ENCODE measurements around the gene CXCL5.

The CXCL5 gene

DNA sequence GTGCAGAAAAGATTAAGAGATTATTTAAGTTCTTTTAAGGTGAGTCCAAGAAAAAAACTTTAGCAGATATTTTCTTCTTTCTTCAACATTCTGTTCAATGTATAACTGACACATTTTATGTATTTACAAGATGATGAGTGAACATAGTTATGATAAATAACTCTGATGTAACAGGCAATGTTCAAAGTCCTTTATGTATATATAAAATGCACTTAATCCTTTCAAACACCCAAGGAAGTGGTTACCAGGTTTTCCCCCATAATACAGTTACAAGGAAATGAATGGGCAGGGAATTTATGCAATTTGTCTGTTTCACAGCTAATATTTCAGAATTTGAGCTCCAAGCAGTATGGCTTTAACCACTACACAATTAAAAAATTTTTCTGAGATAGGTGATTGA lies 31.8 kb upstream of the CXCL5 start:
- Histone ChIP-seq H3K9me3 (ENCODE audit: insufficient read depth, low read length) (no peaks in the 10 kb centered on the region), H3K4me3 (ENCODE audit: insufficient read length, low read depth) (no peak overlapping the region), H3K4me1 (ENCODE audit: insufficient read depth, insufficient read length) (no peaks in the 10 kb centered on the region), H3K36me3 (ENCODE audit: insufficient read depth, insufficient read length, low read length) (no peaks in the 10 kb centered on the region), H3K9ac (ENCODE audit: insufficient read length, low read depth) (no peak overlapping the region), H3K27me3 (ENCODE audit: insufficient read depth, insufficient read length) (no peaks in the 10 kb centered on the region)
- no peak for TF ChIP-seq ZNF274 (IDR thresholded peaks at IDR 0.05; ENCODE audit: low read depth, low read length)
- TF ChIP-seq YY1 (IDR thresholded peaks at IDR 0.05; ENCODE audit: insufficient read depth, insufficient read length): no peak
- TF ChIP-seq SUZ12 (IDR thresholded peaks at IDR 0.05; ENCODE audit: extremely low read depth, insufficient read depth, insufficient read length): no peak
- no peak for DNase-seq (ENCODE audit: low read depth, low spot score)

GRCh38 chr4:74028504-74028903 lies 30.0 kb upstream of the CXCL5 start:
- no peak for TF ChIP-seq SUZ12 (IDR thresholded peaks at IDR 0.05; ENCODE audit: extremely low read depth, insufficient read depth, insufficient read length)
- no peak for TF ChIP-seq YY1 (IDR thresholded peaks at IDR 0.05; ENCODE audit: insufficient read depth, insufficient read length)
- no peak for TF ChIP-seq ZNF274 (IDR thresholded peaks at IDR 0.05; ENCODE audit: low read depth, low read length)
- Histone ChIP-seq H3K36me3 (ENCODE audit: insufficient read depth, insufficient read length, low read length) (no peaks in the 10 kb centered on the region), H3K9ac (ENCODE audit: insufficient read length, low read depth) (no peak overlapping the region), H3K4me1 (ENCODE audit: insufficient read depth, insufficient read length) (no peaks in the 10 kb centered on the region), H3K9me3 (ENCODE audit: insufficient read depth, low read length) (no peaks in the 10 kb centered on the region), H3K27me3 (ENCODE audit: insufficient read depth, insufficient read length) (no peaks in the 10 kb centered on the region), H3K4me3 (ENCODE audit: insufficient read length, low read depth) (no peak overlapping the region)
- DNase-seq (ENCODE audit: low read depth, low spot score): no peak

- no peaks in the 10 kb centered on the region for H3K4me1 ChIP-seq (ENCODE audit: insufficient read depth, insufficient read length)
- no peaks in the 10 kb centered on the region for H3K36me3 ChIP-seq (ENCODE audit: insufficient read depth, insufficient read length, low read length)
- no peaks in the 10 kb centered on the region for H3K9me3 ChIP-seq (ENCODE audit: insufficient read depth, low read length)
- H3K9ac ChIP-seq (ENCODE audit: insufficient read length, low read depth): no peak overlapping the region
- no peak for DNase-seq (ENCODE audit: low read depth, low spot score)
- H3K27me3 ChIP-seq (ENCODE audit: insufficient read depth, insufficient read length): no peaks in the 10 kb centered on the region
- no peak overlapping the region for H3K4me3 ChIP-seq (ENCODE audit: insufficient read length, low read depth)
- TF ChIP-seq SUZ12 (IDR thresholded peaks at IDR 0.05; ENCODE audit: extremely low read depth, insufficient read depth, insufficient read length) (no peak), YY1 (IDR thresholded peaks at IDR 0.05; ENCODE audit: insufficient read depth, insufficient read length) (no peak), ZNF274 (IDR thresholded peaks at IDR 0.05; ENCODE audit: low read depth, low read length) (no peak)
Measured at GRCh38 chr4:74023709-74024108, 25.2 kb upstream of the CXCL5 start.

DNA sequence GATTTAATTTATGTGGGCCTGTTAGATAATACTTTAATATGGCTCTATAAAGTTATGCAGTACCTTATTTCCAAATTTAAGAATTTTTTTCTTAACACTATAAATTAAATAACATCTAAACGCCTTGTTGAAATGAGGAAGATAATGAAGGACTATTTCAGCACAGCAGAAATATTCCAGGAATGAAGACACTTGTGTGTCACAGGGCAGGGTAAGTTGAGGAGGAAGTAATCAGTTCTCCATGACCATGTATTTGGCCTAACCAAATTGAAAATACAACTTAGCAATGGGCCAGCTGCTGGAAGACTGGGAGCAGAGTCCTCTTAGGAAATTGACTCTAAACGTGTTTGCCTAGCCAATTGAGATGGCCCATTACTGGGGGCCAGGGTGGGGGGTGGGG lies 23.1 kb upstream of the CXCL5 start:
- H3K4me1 ChIP-seq (ENCODE audit: insufficient read depth, insufficient read length): no peaks in the 10 kb centered on the region
- no peaks in the 10 kb centered on the region for H3K9me3 ChIP-seq (ENCODE audit: insufficient read depth, low read length)
- no peaks in the 10 kb centered on the region for H3K36me3 ChIP-seq (ENCODE audit: insufficient read depth, insufficient read length, low read length)
- no peak overlapping the region for H3K4me3 ChIP-seq (ENCODE audit: insufficient read length, low read depth)
- no peak overlapping the region for H3K9ac ChIP-seq (ENCODE audit: insufficient read length, low read depth)
- H3K27me3 ChIP-seq (ENCODE audit: insufficient read depth, insufficient read length): no peaks in the 10 kb centered on the region
- DNase-seq (ENCODE audit: low read depth, low spot score): no peak
- TF ChIP-seq SUZ12 (IDR thresholded peaks at IDR 0.05; ENCODE audit: extremely low read depth, insufficient read depth, insufficient read length) (no peak), YY1 (IDR thresholded peaks at IDR 0.05; ENCODE audit: insufficient read depth, insufficient read length) (no peak), ZNF274 (IDR thresholded peaks at IDR 0.05; ENCODE audit: low read depth, low read length) (no peak)

DNA sequence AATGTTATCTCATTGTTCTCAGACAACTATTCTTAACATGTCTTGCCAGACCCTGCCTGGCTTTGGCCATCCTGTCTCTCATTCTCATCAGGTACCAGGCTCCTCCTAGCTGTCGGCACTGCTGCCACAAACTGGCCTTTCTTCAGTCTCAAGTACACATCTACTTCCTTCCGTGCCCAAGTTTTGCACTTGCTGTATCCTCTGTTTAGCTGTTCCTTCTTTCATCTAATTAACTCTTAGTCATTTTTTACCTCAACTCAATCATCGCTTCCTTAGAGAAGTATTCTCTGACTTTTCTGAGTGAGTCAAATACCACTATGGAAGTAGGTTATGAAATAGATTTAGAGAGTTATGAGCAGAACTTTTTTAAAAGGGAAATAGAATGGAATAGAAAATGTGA lies 20.3 kb upstream of the CXCL5 start:
- Histone ChIP-seq H3K9ac (ENCODE audit: insufficient read length, low read depth) (no peak overlapping the region), H3K4me3 (ENCODE audit: insufficient read length, low read depth) (no peak overlapping the region), H3K9me3 (ENCODE audit: insufficient read depth, low read length) (no peaks in the 10 kb centered on the region), H3K4me1 (ENCODE audit: insufficient read depth, insufficient read length) (no peaks in the 10 kb centered on the region), H3K27me3 (ENCODE audit: insufficient read depth, insufficient read length) (no peaks in the 10 kb centered on the region), H3K36me3 (ENCODE audit: insufficient read depth, insufficient read length, low read length) (no peaks in the 10 kb centered on the region)
- TF ChIP-seq ZNF274 (IDR thresholded peaks at IDR 0.05; ENCODE audit: low read depth, low read length) (no peak), YY1 (IDR thresholded peaks at IDR 0.05; ENCODE audit: insufficient read depth, insufficient read length) (no peak), SUZ12 (IDR thresholded peaks at IDR 0.05; ENCODE audit: extremely low read depth, insufficient read depth, insufficient read length) (no peak)
- no peak for DNase-seq (ENCODE audit: low read depth, low spot score)

- no peak for DNase-seq (ENCODE audit: low read depth, low spot score)
- Histone ChIP-seq H3K9me3 (ENCODE audit: insufficient read depth, low read length) (no peaks in the 10 kb centered on the region), H3K4me3 (ENCODE audit: insufficient read length, low read depth) (no peak overlapping the region), H3K9ac (ENCODE audit: insufficient read length, low read depth) (no peak overlapping the region), H3K27me3 (ENCODE audit: insufficient read depth, insufficient read length) (no peaks in the 10 kb centered on the region), H3K4me1 (ENCODE audit: insufficient read depth, insufficient read length) (no peaks in the 10 kb centered on the region), H3K36me3 (ENCODE audit: insufficient read depth, insufficient read length, low read length) (no peaks in the 10 kb centered on the region)
- TF ChIP-seq SUZ12 (IDR thresholded peaks at IDR 0.05; ENCODE audit: extremely low read depth, insufficient read depth, insufficient read length): no peak
- TF ChIP-seq YY1 (IDR thresholded peaks at IDR 0.05; ENCODE audit: insufficient read depth, insufficient read length): no peak
- TF ChIP-seq ZNF274 (IDR thresholded peaks at IDR 0.05; ENCODE audit: low read depth, low read length): no peak
Measured at GRCh38 chr4:74018116-74018515, 19.6 kb upstream of the CXCL5 start.

DNA sequence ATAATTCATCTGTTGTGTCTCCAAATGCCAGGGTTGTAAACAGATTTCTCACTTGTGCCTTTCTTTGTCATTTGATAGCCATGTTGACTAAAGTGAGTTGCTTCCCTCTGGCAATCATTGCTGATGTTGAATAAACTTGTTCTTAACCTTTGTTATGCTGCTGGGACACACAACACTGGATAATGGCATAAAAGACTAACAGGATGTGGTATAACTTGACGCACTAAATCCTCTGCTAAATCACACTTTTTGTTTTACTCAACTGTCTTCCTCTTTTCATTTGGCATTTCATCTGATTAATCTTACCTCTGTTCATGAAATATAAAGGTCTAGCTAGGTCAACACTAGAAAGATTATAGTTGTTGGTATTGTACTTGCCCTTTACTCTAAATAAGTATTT lies 17.6 kb upstream of the CXCL5 start:
- DNase-seq (ENCODE audit: low read depth, low spot score): no peak
- no peak overlapping the region for H3K4me3 ChIP-seq (ENCODE audit: insufficient read length, low read depth)
- H3K9ac ChIP-seq (ENCODE audit: insufficient read length, low read depth): no peak overlapping the region
- no peaks in the 10 kb centered on the region for H3K36me3 ChIP-seq (ENCODE audit: insufficient read depth, insufficient read length, low read length)
- no peak for TF ChIP-seq ZNF274 (IDR thresholded peaks at IDR 0.05; ENCODE audit: low read depth, low read length)
- TF ChIP-seq SUZ12 (IDR thresholded peaks at IDR 0.05; ENCODE audit: extremely low read depth, insufficient read depth, insufficient read length): no peak
- TF ChIP-seq YY1 (IDR thresholded peaks at IDR 0.05; ENCODE audit: insufficient read depth, insufficient read length): no peak
- H3K4me1 ChIP-seq (ENCODE audit: insufficient read depth, insufficient read length): no peaks in the 10 kb centered on the region
- no peaks in the 10 kb centered on the region for H3K9me3 ChIP-seq (ENCODE audit: insufficient read depth, low read length)
- no peaks in the 10 kb centered on the region for H3K27me3 ChIP-seq (ENCODE audit: insufficient read depth, insufficient read length)

Data from NT2/D1 (cell line).